GM12891 (cell line): ENCODE results near the gene SLC38A10.

Experiments used
- POLR2A ChIP-seq: IDR thresholded peaks from 2 replicates; pipeline ENCODE4 v1.6.1; 2011; ENCODE audit warnings: low read depth, low read length, control low read depth
- POU2F2 ChIP-seq: IDR thresholded peaks from 2 replicates; pipeline ENCODE4 v1.6.1; 2011; ENCODE audit warnings: low read depth, mild to moderate bottlenecking, control low read depth, low read length, moderate library complexity
- TAF1 ChIP-seq: IDR thresholded peaks from 2 replicates; pipeline ENCODE4 v1.6.1; 2011; ENCODE audit warnings: low read depth, low read length, control low read depth

- TF ChIP-seq TAF1 (no peak), POLR2A (no peak), POU2F2 (no peak)
These were observed 8.5 kb downstream of the SLC38A10 start for GRCh38 chr17:81286491-81287145.
